GM18502 (cell line): ENCODE measurements around the gene ZNF575.

Source experiments
- ATAC-seq: cut with Tn5 transposase; IDR thresholded peaks from one replicate; pipeline ENCODE4 v1.9.1; 2021; ENCODE audit warnings: mild to moderate bottlenecking; ENCODE audit not compliant: unreplicated experiment, poor library complexity

ZNF575 gene

GRCh38 chr19:43564800-43565199, 31.8 kb downstream of the ZNF575 start:
- no peak for ATAC-seq

- no peak for ATAC-seq
Observed at GRCh38 chr19:43569657-43570056, 36.7 kb downstream of the ZNF575 start.

- ATAC-seq, result no peak
Observed at GRCh38 chr19:43570174-43570791, 37.3 kb downstream of the ZNF575 start.

GRCh38 chr19:43572171-43572588, 39.2 kb downstream of the ZNF575 start:
- no peak for ATAC-seq

- ATAC-seq, result no peak
Observed at GRCh38 chr19:43574424-43575155, 41.6 kb downstream of the ZNF575 start.

- ATAC-seq, result peak; percentile 95
Observed at GRCh38 chr19:43575156-43575950, 42.4 kb downstream of the ZNF575 start, which contains the start of the genes PINLYP and XRCC1. PINLYP (plus strand) TSS chr19:43575801; CDS start chr19:43577192, 1,391 bp downstream. XRCC1 (minus strand) TSS chr19:43575527; CDS start chr19:43575458, 69 bp downstream.

- ATAC-seq, result no peak
Observed at GRCh38 chr19:43575955-43576878, 43.2 kb downstream of the ZNF575 start.

- no peak for ATAC-seq
Observed at GRCh38 chr19:43578787-43579186, 45.8 kb downstream of the ZNF575 start.

GRCh38 chr19:43581467-43581866, 48.5 kb downstream of the ZNF575 start:
- no peak for ATAC-seq

GRCh38 chr19:43582495-43582894, 49.5 kb downstream of the ZNF575 start:
- no peak for ATAC-seq

- no peak for ATAC-seq
Observed at GRCh38 chr19:43584484-43584883, 51.5 kb downstream of the ZNF575 start.
